ENCODE data around the gene KAT2A.

- TF ChIP-seq CTCF (conservative IDR thresholded peaks at IDR 0.05), result no peak
- TF ChIP-seq ZFX (IDR thresholded peaks at IDR 0.05), result peak; percentile 87; the same call in 1 of the 2 replicates
Observed at GRCh38 chr17:42120770-42121769, at the start of gene KAT2A.

Data from C4-2B (cell line).